ENCODE results near the gene MTMR8.
A peak's percentile ranks its signal among the peaks of the same experiment; 100 is the strongest.

Gene MTMR8

DNA sequence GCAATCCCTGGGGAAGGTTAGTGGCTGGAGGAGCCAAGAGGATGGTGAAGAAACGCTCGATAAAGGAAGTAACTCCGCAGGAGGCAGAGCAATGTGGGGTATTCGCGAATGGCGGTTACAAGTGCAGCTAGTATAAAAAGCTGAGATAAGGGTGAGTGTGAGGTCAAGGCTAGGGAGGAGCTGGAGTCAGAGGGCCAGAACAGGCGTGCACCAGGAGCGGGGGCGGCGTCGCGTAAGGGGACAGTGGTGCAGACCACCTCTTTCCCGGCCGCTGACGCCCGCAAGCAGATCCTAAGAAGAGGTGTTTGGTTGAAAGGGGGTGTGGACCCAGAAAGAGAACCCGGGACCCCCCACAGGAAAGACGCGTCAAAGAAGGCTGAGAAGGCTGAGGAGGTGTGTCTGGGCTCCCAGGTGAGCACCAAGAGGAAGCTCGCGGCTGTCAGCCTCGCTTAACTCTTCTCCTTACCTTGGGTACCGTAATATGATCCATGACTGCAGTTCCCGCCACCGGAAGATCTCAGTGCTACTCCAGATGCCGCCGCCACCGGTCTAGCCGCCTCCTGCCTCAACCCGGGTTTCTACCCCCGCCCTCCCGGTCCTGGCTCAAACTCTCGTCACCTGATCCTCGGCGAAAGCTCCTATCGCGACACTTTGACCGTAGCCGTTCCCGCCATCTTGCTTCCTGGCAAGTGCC is at the start of gene MTMR8:
MTMR8 (minus strand) TSS at position 579 of the 694 bp plus-strand sequence; CDS start at position 490, 89 bp downstream.
- DNase-seq: peak; percentile 41
- TF ChIP-seq, protein P1, sequence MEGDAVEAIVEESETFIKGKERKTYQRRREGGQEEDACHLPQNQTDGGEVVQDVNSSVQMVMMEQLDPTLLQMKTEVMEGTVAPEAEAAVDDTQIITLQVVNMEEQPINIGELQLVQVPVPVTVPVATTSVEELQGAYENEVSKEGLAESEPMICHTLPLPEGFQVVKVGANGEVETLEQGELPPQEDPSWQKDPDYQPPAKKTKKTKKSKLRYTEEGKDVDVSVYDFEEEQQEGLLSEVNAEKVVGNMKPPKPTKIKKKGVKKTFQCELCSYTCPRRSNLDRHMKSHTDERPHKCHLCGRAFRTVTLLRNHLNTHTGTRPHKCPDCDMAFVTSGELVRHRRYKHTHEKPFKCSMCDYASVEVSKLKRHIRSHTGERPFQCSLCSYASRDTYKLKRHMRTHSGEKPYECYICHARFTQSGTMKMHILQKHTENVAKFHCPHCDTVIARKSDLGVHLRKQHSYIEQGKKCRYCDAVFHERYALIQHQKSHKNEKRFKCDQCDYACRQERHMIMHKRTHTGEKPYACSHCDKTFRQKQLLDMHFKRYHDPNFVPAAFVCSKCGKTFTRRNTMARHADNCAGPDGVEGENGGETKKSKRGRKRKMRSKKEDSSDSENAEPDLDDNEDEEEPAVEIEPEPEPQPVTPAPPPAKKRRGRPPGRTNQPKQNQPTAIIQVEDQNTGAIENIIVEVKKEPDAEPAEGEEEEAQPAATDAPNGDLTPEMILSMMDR (IDR thresholded peaks at IDR 0.05; ENCODE audit: low read depth, low read length, missing control alignments): no peak
- Histone ChIP-seq H3K36me3 (replicated peaks) (no peaks in the 10 kb centered on the region), H3K4me3 (ENCODE audit: low read depth, low read length) (peak within 1 kb of the TSS; percentile 49), H3K27me3 (replicated peaks) (no peaks in the 10 kb centered on the region), H3K27ac (no peak within 1 kb of the TSS)
- in situ Hi-C loops (cut with HindIII; ENCODE audit: low pct_ligation_motif_present, low sequenced_read_pairs): no loop called here

DNA sequence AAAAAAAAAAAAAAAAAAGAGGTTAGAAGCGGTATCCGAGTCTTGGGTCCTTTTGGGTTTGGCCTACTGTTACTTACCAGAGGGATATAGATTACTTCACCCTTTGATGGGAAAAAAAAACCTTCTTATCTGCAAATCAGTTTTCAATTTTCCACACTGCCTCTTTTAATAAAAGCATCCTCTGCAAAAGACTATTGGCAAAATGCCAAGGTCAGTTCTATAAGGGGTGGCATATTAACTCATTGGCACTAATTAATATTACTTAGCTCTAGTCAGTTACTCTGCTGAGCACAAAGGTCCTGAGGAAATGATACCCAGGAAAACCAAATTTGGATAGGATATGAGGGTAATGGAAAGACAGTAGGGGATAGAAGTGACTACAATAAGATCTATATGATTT is 44.3 kb upstream of the MTMR8 start:
- no peak overlapping the region for H3K4me3 ChIP-seq (ENCODE audit: low read depth, low read length)
- no peaks in the 10 kb centered on the region for H3K36me3 ChIP-seq (replicated peaks)
- H3K27me3 ChIP-seq (replicated peaks): no peaks in the 10 kb centered on the region
- in situ Hi-C loops (cut with HindIII; ENCODE audit: low pct_ligation_motif_present, low sequenced_read_pairs): no loop called here
- DNase-seq: no peak
- TF ChIP-seq, protein P1 (IDR thresholded peaks at IDR 0.05; ENCODE audit: low read depth, low read length, missing control alignments): no peak
- no peak overlapping the region for H3K27ac ChIP-seq

DNA sequence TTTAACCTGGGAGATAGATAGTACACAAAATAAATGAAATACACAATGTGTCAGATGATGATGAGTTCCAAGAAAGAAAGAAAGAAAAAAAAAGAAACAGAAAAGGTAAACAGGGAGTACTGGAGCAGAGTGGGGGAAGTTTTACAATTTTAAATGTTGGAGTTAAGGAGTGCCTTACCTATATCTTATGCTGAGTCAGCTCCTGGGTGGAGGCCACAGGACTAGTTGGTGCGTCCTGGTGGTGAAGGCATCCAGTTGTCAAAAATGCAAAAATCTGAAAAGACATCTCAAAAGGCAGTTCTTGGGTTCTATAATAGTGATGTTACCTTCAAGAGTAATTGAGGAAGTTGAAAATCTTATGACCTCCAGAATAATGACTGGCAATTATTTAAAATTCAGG is 42.4 kb upstream of the MTMR8 start:
- Histone ChIP-seq H3K36me3 (replicated peaks) (no peaks in the 10 kb centered on the region), H3K27me3 (replicated peaks) (no peaks in the 10 kb centered on the region), H3K4me3 (ENCODE audit: low read depth, low read length) (no peak overlapping the region), H3K27ac (no peak overlapping the region)
- in situ Hi-C loops (cut with HindIII; ENCODE audit: low pct_ligation_motif_present, low sequenced_read_pairs): no loop called here
- DNase-seq: no peak
- TF ChIP-seq, protein P1 (IDR thresholded peaks at IDR 0.05; ENCODE audit: low read depth, low read length, missing control alignments): no peak

DNA sequence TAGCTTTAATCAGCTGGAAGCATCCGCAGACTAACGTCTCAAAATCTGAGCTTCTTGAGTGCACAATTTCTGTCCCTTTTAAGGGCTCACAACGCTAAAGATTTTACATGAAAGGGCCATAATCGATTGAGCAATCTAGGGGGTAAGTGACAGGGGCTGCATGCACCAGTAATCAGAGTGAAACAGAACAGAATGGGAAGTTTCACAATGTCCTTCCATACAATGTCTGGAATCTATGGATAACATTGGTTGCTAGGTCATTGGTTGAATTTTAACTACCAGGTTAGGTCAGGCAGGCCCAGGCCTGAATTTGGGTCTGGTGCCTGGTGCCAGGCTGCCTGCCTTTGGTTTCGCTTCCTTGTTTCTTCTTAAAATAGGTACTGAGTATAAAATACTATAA is 42.0 kb upstream of the MTMR8 start:
- Histone ChIP-seq H3K4me3 (ENCODE audit: low read depth, low read length) (no peak overlapping the region), H3K27ac (no peak overlapping the region), H3K36me3 (replicated peaks) (no peaks in the 10 kb centered on the region), H3K27me3 (replicated peaks) (no peaks in the 10 kb centered on the region)
- in situ Hi-C loops (cut with HindIII; ENCODE audit: low pct_ligation_motif_present, low sequenced_read_pairs): no loop called here
- DNase-seq: no peak
- TF ChIP-seq, protein P1 (IDR thresholded peaks at IDR 0.05; ENCODE audit: low read depth, low read length, missing control alignments): no peak

DNA sequence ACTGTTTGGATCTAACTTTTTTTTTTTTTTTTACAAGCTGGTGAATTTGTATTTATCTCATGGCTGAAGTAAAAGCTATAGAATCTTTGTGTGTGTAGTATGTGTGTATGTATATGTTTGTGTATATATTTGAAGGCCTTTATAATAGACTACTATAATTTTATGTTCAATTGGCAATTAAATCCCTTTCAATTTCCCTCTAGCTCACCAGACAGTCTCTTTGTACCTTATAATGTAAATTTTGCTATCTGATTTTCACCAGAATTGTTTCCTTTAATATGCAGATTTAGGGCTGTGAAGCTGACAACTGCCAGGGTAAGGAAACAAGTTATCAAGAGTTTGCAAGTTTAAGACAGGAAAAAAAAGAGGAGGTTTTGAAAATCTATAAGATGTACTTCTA is 33.1 kb upstream of the MTMR8 start:
- TF ChIP-seq, protein P1 (IDR thresholded peaks at IDR 0.05; ENCODE audit: low read depth, low read length, missing control alignments): no peak
- Histone ChIP-seq H3K27ac (no peak overlapping the region), H3K27me3 (replicated peaks) (no peaks in the 10 kb centered on the region), H3K36me3 (replicated peaks) (no peaks in the 10 kb centered on the region), H3K4me3 (ENCODE audit: low read depth, low read length) (no peak overlapping the region)
- no peak for DNase-seq
- in situ Hi-C loops (cut with HindIII; ENCODE audit: low pct_ligation_motif_present, low sequenced_read_pairs): no loop called here

DNA sequence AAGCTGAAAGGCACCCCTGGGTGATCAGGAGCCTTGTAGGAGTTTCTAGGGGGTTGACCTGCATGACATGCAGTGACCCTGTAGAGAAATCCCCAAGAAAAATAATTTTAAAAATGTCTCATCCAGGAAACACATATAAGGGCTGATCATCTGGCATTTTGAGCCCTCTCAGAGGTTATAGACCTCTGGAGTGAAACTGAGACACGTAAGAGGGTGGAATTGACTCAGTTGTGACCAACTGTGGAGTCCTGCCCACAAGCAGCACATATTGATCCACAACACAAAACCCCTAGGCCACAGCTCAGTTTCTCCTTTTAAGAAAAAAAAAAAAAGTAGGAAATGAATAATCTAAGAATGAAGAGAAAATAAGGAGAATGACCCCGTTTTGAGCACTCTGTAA is 32.5 kb upstream of the MTMR8 start:
- Histone ChIP-seq H3K27me3 (replicated peaks) (no peaks in the 10 kb centered on the region), H3K27ac (no peak overlapping the region), H3K36me3 (replicated peaks) (no peaks in the 10 kb centered on the region), H3K4me3 (ENCODE audit: low read depth, low read length) (no peak overlapping the region)
- in situ Hi-C loops (cut with HindIII; ENCODE audit: low pct_ligation_motif_present, low sequenced_read_pairs): no loop called here
- TF ChIP-seq, protein P1 (IDR thresholded peaks at IDR 0.05; ENCODE audit: low read depth, low read length, missing control alignments): no peak
- no peak for DNase-seq

Measured in brain microvascular endothelial cell (primary cell).